SJSA1 (cell line): ENCODE measurements around the gene PPY. TPM values are rescaled to one million over a fixed set of nuclear protein-coding genes. Genes with fewer than 3 reads are reported as not detected.

ENCODE experiments used
- DNase-seq, 2 experiments: peaks; one replicate each; pipeline ENCODE4 v3.0.0-alpha.2; 2015 to 2020; ENCODE audit warnings: low spot score in 2 of 2, low read depth in 1 of 2
- H3K27ac ChIP-seq: fragments of 250-450 bp; sonication (Bioruptor Pico); 2 replicates; pipeline ENCODE4 v1.5.1; 2020; ENCODE audit warnings: mild to moderate bottlenecking, moderate library complexity
- H3K27me3 ChIP-seq: fragments of 250-450 bp; sonication (Bioruptor Pico); replicated peaks from 2 replicates; pipeline ENCODE4 v1.5.1; 2020; ENCODE audit warnings: mild to moderate bottlenecking, moderate library complexity
- H3K36me3 ChIP-seq: fragments of 250-450 bp; sonication (Bioruptor Pico); 2 replicates; pipeline ENCODE4 v1.5.1; 2020; ENCODE audit warnings: mild to moderate bottlenecking
- H3K4me1 ChIP-seq: fragments of 250-450 bp; sonication (Bioruptor Pico); replicated peaks from 2 replicates; pipeline ENCODE4 v1.6.1; 2021; ENCODE audit warnings: mild to moderate bottlenecking
- H3K4me3 ChIP-seq: fragments of 250-450 bp; sonication (Bioruptor Pico); 2 replicates; pipeline ENCODE4 v1.5.1; 2020; ENCODE audit warnings: mild to moderate bottlenecking
- H3K9me3 ChIP-seq: fragments of 250-450 bp; sonication (Bioruptor Pico); replicated peaks from 2 replicates; pipeline ENCODE4 v1.5.1; 2020; ENCODE audit warnings: mild to moderate bottlenecking
- total RNA-seq: library from RNA; depleted of rRNA; stranded (reverse); fragments of >200 nt; shearing (Covaris generic); gene quantifications from 2 replicates; pipeline ENCODE4 v1.2.3, GENCODE V29; 2014; rRNA removed

The PPY gene, protein sequence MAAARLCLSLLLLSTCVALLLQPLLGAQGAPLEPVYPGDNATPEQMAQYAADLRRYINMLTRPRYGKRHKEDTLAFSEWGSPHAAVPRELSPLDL
- total RNA-seq: not detected in 2 replicates

DNA sequence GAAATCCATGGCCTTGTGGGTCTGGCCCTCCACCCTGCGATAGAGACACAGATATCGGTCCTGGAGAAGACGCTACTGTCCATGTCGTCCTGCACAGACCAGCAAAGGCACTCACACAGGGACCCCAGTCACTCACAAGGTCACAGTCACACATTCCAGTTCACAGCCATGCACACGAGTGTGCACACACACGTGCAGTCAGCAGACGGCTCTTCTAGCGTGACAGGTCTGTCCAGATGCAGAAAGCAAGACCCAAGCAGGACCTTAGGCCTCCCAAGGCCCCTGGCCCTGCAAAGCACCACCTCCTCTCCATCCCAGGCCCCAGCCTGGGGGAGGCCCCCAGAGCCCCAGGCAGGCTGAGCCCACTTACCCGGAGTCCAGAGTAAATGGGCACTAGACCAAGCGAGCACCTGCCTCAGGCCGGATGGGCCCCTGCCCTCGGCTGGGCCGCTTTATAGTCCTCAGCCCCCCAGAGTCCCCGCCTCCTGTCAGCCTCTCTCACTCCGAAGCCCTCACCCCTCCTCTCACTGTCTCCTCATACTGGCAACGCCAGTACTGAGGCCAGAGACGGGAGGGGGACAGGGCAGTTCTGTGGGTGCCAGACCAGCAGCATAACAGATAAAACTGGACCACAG, at the start of gene PPY:
Gene PPY (minus strand): TSS at position 426 of the 635 bp plus-strand sequence. CDS start 822 bp downstream, outside the sequence.
- no peak for DNase-seq

DNA sequence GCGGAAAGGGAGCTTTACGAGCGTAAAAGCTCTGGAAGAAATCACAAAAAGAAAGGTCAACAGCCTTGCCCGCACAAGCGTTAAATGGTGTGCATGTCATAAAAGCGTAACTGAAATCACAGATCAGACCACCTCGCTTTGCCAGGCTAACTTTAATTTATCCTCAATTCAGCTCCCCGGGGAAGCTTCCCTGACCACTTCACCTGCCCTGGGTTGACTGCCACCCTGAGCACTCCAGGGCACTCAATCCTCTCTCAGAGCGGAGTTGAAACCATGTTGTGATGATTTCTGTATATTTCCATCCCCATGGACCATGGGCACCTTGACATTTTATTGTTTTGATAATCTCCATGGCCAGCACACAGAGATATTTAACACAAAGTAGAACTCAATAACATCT, 46.0 kb upstream of the PPY start:
- no peak overlapping the region for H3K27ac ChIP-seq
- peaks cover 27% of the 10 kb centered on the region for H3K27me3 ChIP-seq
- no peak for DNase-seq
- no peaks in the 10 kb centered on the region for H3K36me3 ChIP-seq
- H3K9me3 ChIP-seq: no peaks in the 10 kb centered on the region
- H3K4me1 ChIP-seq: peaks cover 7% of the 10 kb centered on the region
- no peak overlapping the region for H3K4me3 ChIP-seq

More for the DNA sequence above, at the start of gene PPY:
- no peaks in the 10 kb centered on the region for H3K9me3 ChIP-seq
- H3K36me3 ChIP-seq: no peaks in the 10 kb centered on the region
- peaks cover 8% of the 10 kb centered on the region for H3K4me1 ChIP-seq
- no peak within 1 kb of the TSS for H3K27ac ChIP-seq
- H3K27me3 ChIP-seq: peaks cover 21% of the 10 kb centered on the region
- no peak within 1 kb of the TSS for H3K4me3 ChIP-seq

DNA sequence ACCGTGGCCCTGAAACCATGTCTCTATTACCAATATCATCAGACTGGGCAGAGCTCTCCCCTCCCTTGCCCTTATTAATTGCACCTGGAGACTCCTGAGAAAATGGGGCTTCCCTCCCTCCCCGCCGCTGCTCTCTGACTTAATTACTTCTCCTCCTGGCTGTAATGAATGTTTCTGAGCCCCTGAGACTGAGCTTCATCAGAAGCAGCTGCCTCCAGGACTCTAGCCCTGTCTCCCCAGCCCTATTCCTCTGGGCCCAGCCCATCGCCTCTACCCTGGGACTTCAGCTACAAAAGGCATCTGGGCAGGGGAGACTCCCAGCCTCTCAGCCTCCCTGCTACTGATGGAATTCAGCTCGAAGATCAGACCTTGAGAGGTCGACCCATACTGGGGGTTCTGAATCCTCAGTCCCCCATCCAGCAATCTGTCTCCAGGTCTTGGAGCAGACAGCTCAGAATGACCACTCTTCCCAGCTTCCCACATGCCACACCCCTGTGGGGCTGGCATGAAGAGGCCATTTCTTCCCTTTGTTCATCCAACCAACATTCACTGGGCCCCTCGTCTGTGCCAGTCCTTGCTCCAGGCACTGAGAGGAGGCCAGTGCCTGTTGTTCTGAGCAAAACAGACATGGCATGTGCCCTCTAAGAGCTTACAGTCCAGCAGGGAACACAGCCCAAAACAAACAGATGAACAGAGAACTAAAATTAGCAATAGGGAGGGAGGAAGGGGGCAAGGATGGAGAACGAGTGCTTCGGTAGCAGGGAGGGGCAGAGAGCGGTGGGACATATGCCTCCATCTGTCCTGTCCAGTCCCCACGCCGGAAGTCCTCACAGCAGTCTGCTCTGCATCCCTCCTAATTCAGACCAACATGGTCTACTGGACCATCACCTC, 45.1 kb upstream of the PPY start:
- DNase-seq: no peak
- H3K9me3 ChIP-seq: no peaks in the 10 kb centered on the region
- no peaks in the 10 kb centered on the region for H3K36me3 ChIP-seq
- H3K4me1 ChIP-seq: peaks cover 7% of the 10 kb centered on the region
- H3K4me3 ChIP-seq: no peak overlapping the region
- H3K27me3 ChIP-seq: peaks cover 36% of the 10 kb centered on the region
- H3K27ac ChIP-seq: no peak overlapping the region

DNA sequence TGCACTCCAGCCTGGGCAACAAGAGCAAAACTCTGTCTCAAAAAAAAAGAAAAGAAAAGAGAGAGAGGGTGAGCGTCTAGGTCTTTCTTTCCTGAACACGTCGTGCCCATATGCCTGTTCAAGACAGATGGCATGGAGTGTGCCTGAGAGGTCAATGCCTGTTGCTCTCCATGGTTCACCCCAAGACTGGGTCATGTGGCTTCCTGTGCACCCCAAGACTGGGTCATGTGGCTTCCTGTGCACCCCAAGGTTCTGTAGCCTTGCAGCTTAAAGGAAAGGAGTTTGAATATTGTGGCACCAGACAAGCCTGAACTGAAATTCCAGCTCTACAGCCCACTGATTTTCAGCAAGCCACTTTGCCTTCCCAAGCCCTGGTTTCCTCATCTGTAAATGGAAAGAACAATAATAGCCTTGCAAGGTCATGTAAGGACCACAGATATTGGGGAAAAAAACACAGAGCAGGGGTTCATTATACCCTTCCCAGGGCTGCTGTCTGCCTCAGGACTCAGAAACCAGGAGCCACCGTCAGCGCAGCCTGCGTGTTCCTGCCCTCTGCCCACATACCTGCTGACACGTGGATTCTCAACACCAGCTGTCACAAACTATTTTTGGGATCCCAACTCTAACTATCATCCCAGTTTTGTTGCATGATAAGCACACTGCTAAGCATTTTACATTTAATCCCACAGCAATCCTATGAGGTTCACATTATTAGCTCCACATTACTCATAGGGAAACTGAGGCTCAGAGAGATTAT, 44.1 kb upstream of the PPY start:
- Histone ChIP-seq H3K9me3 (no peaks in the 10 kb centered on the region), H3K4me3 (no peak overlapping the region), H3K4me1 (peaks cover 7% of the 10 kb centered on the region), H3K27me3 (peaks cover 46% of the 10 kb centered on the region), H3K27ac (no peak overlapping the region), H3K36me3 (no peaks in the 10 kb centered on the region)
- no peak for DNase-seq

DNA sequence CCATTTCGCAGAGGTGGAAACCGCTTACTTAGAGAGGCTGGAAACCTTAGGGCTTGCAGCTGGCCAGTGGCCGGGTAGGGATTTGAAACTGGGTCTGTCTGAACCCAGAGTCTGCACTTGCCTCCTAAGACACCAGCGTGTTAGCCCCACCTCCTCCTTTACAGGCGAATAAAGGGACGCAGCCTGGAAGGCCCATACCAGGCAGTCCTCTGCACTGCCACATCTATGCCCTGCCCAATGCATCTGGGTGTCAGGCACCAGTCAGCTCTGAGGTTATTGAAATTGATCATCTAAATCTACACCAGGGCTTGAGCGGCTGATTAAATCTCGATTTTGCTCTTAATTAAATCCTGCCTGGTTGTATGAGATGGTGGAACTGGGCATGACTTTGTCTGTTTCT, 42.2 kb upstream of the PPY start:
- H3K27ac ChIP-seq: no peak overlapping the region
- no peak overlapping the region for H3K4me3 ChIP-seq
- H3K27me3 ChIP-seq: peaks cover 49% of the 10 kb centered on the region
- DNase-seq: no peak
- no peaks in the 10 kb centered on the region for H3K9me3 ChIP-seq
- H3K36me3 ChIP-seq: no peaks in the 10 kb centered on the region
- peaks cover 7% of the 10 kb centered on the region for H3K4me1 ChIP-seq

DNA sequence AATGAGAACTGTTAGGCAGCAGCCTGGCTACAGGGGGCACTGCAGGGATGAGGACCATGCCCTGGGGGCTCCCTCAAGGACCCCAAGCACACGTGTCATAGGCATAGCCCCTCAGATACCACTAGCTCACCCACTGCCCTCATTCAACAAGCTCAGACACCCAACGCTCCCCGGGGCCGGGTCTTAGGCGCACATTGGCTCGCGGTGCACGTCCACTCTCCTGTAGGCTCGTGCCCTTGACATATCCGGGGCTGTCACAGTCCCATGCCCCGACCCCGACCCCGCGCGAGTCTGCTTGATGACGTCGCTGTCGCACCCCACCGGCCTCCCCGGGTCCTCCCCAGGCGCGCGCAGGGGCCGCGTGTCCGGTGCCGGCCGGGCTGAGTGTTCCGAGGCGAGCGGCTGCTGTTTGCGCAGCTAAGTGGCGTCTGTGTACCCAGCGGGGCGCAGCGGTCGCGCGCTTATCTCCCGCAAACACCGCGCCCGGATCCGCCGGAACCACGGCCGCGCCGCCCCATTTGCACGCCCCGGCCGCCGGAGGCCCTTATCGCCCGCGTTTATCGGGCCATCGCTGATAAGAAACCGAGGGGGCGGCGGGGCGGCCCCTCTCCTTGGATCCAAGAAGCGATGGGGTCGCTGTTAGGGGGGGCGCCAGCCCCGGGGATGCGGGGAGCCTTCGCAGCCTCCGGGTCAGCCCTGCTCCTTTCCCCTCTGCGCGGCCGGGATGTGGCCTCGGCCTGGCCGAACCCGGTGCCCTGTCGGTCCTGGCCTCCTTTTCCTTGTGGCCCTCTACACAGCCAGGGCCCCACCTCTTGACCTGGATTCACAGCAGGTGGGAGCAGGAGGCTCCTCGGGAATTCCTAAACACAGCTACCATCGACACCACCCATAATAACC, 41.5 kb upstream of the PPY start:
- H3K27ac ChIP-seq: no peak overlapping the region
- peaks cover 49% of the 10 kb centered on the region for H3K27me3 ChIP-seq
- H3K4me1 ChIP-seq: peaks cover 7% of the 10 kb centered on the region
- no peaks in the 10 kb centered on the region for H3K36me3 ChIP-seq
- no peaks in the 10 kb centered on the region for H3K9me3 ChIP-seq
- DNase-seq: no peak
- no peak overlapping the region for H3K4me3 ChIP-seq

DNA sequence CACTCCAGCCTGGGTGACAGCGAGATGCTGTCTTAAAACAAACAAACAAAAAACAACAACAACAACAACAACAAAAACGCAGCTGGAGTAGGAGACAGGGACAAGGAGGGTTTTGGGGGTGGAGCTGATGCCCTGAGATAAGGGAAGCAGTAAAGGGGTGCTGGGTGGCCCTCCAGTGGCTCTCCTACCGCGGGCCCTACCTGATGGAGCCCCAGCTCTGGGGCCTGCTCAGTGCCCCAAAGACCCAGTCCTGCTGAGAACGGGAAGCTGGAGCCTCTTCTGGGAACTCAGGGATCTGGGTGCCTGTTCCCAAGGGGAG, 40.9 kb upstream of the PPY start:
- DNase-seq: no peak
- Histone ChIP-seq H3K36me3 (no peaks in the 10 kb centered on the region), H3K27me3 (peaks cover 54% of the 10 kb centered on the region), H3K27ac (no peak overlapping the region), H3K4me3 (no peak overlapping the region), H3K9me3 (no peaks in the 10 kb centered on the region), H3K4me1 (peaks cover 7% of the 10 kb centered on the region)

DNA sequence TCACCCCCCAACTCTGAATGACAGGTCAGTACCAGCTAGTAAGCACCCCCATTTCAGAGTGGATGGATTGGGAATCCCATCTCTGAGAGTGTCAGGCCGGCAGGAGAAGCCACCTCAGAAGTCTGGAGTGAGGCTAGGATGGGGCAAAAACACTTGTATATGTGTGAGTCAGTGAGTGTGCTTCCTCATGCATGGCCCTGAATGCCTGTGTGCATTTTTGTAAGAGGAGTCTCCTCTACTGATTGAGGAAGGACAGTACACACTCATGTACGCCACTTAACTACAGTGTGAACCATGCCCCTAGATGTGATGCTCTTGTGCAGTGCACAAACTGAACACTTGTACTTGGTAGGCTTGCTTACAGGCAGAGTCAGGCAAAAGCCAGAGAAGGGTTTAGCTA, 39.9 kb upstream of the PPY start:
- Histone ChIP-seq H3K27me3 (peaks cover 61% of the 10 kb centered on the region), H3K4me1 (peaks cover 7% of the 10 kb centered on the region), H3K27ac (no peak overlapping the region), H3K36me3 (no peaks in the 10 kb centered on the region), H3K4me3 (no peak overlapping the region), H3K9me3 (no peaks in the 10 kb centered on the region)
- no peak for DNase-seq

DNA sequence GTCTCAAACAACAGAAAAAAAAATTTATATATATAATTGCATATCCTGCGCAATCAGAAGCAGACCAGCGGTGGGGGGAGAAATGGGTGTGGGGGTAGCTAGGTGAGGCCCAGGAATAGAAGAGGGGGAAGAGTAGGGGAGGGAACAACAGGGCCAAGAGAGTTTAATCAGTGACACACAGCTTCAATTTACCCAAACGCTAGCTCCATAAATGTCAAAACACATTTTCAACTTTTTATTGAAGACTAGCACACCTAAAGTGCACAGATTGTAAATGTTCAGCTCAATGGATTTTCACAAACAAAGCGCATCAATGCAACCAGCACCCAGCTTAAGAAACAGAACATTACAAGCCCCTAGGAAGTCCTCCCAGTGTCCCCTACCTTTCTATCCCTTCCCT, 37.4 kb upstream of the PPY start:
- Histone ChIP-seq H3K4me1 (peaks cover 7% of the 10 kb centered on the region), H3K36me3 (no peaks in the 10 kb centered on the region), H3K27ac (no peak overlapping the region), H3K9me3 (no peaks in the 10 kb centered on the region), H3K27me3 (peaks cover 55% of the 10 kb centered on the region), H3K4me3 (no peak overlapping the region)
- DNase-seq: no peak

DNA sequence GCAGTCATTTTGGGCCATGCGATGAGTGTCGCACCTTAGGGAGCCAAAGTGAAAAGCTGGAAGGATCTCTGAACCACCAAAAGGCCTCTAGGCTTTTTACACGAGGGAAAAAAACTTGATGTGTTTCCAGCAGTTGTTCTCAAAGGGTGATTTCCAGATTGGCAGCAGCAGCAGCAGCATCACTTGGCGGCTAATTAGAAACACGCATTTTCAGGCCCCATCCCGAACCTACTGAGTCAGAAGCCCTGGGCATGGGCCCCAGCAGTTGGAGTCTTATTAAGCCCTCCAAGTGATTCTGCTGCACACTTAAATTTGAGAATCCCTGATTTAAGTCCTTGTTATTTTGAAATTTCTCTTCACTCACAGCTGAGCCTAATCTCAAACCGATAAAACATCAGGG, 36.7 kb upstream of the PPY start:
- no peaks in the 10 kb centered on the region for H3K9me3 ChIP-seq
- H3K4me1 ChIP-seq: peaks cover 6% of the 10 kb centered on the region
- peaks cover 55% of the 10 kb centered on the region for H3K27me3 ChIP-seq
- no peaks in the 10 kb centered on the region for H3K36me3 ChIP-seq
- no peak for DNase-seq
- H3K4me3 ChIP-seq: no peak overlapping the region
- no peak overlapping the region for H3K27ac ChIP-seq

DNA sequence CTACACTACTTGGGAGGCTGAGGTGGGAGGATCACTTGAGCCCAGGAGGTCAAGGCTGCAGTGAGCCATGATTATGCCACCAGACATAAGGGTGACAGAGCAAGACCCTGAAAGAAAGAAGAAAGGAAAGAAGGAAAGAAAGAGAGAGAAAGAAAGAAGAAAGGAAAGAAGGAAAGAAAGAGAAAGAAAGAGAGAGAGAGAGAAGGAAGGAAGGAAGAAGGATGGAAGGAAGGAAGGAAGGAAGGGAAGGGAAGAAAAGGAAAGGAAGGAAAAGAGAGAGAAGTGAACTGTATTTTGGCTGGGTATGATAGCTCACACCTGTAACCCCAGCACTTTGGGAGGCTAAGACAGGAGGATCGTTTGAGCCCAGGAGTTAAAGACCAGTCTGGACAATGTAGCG, 35.8 kb upstream of the PPY start:
- H3K9me3 ChIP-seq: no peaks in the 10 kb centered on the region
- no peaks in the 10 kb centered on the region for H3K4me1 ChIP-seq
- H3K4me3 ChIP-seq: no peak overlapping the region
- peaks cover 53% of the 10 kb centered on the region for H3K27me3 ChIP-seq
- H3K36me3 ChIP-seq: no peaks in the 10 kb centered on the region
- DNase-seq: no peak
- no peak overlapping the region for H3K27ac ChIP-seq

DNA sequence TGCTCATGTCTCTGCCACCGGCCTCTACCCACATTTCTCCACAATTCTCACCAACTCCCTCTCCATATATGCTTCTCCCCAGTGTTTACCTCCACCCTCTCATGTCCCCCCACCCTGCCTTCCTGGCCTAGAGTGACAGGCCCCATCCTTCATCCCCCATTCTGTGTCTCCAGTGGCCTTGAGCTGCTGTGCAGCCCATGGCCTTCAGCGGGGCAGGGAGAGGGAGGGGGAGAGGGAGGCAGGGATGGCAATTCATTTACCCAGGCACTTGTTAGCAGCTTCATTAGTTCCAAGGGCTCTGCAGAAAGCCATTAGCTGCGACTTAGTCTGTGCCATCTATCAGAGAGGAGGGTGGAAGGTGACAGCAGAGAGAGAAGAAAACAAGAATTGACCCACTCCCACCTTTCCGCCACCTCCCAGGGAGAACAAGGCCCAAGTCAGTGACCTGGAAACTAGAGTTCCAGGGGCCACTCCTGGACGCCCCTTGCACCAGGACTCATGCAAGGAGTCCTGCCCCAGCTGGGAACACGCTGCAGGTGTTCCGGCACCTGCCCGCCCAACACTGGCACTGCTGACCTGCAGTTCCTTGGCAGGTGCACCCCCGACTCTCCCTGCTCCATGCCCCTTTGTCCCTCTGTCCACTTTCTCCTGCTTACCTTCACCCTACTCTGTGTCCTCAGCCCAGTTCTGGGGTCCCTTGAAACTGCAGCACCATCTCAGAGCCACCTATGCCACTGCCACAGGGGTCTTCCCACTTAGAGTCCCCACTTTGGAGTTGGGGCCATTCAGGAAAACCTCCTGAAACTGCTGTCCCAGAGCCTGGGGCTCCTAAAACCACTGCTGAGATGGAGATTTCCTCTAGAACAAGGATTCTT, 34.9 kb upstream of the PPY start:
- DNase-seq: no peak
- Histone ChIP-seq H3K27ac (no peak overlapping the region), H3K36me3 (no peaks in the 10 kb centered on the region), H3K4me1 (no peaks in the 10 kb centered on the region), H3K9me3 (no peaks in the 10 kb centered on the region), H3K27me3 (peaks cover 44% of the 10 kb centered on the region), H3K4me3 (no peak overlapping the region)
